ENCODE results near the gene KCNH5. TPM values are rescaled to one million over a fixed set of nuclear protein-coding genes. Genes with fewer than 3 reads are reported as not detected.
"Not testable (repeated sequence)": the region's sequence is repeated elsewhere in the genome, so short reads cannot be mapped to it uniquely, and the experiment has no call there.

The KCNH5 gene
- total RNA-seq, 1 experiment from 2014 or later: not detected

DNA sequence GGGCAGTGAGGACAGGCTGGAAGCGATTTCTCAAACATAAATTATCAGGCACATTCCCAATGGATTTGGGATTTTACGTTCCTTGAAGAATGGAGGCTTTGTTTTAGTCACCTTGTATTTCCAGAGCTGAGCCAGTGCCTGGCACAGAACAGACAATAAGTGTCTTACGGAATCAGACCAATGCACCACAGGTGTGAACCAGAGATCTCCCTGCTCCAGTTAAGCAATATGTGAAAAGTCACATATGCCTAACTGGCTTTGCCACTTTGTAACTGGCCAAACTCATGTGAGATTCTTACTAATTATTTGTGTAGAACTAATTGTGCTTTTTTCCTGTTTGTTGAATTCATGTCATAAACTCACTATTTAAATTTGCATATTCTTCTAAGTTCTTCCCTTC, 130.4 kb downstream of the KCNH5 start:
- DNase-seq (ENCODE audit: low read depth): no peak
- in situ Hi-C loops (cut with HindIII; ENCODE audit: low pct_unique_long_range_greater_than_20kb, low sequenced_read_pairs): no loop called here

DNA sequence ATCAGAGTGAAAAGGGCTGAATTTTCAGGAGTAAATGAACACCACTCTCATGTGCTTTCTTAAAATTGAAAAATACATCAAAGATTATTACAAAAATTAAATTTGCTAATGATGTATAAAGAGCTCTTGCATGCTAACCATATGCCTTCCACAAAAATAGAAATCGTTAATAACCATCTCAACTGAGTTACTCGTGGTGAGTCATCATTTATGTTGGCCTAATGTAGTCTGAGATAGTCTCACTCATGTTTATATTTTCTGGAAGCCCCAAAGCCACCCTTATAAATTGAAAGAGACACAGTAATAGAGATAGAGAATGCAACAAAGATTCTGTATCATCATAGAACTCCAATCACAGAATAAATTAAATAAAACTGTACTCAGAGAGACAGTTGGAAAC, 131.2 kb downstream of the KCNH5 start:
- no peak for DNase-seq (ENCODE audit: low read depth)
- in situ Hi-C loops (cut with HindIII; ENCODE audit: low pct_unique_long_range_greater_than_20kb, low sequenced_read_pairs): no loop called here

DNA sequence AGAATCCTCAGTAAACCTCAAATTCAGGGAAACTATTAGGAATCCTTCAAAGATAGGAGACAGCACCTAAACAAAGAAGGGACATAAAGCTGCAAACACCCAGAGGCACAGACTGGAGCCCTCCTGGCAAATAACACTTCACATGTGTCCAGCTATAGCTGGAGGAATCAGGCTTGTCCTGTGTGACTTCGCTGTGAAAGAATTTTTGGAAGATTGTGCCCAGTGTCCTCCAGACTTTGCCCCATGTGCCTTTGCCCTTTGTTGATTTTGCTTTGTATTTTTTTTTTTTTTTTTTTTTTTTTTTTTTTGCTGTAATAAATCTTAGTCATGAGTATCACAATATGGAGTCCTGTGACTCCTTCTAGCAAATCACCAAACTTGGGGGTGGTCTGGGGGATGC, 136.8 kb downstream of the KCNH5 start:
- peak; percentile 1 for DNase-seq (ENCODE audit: low read depth)
- in situ Hi-C loops (cut with HindIII; ENCODE audit: low pct_unique_long_range_greater_than_20kb, low sequenced_read_pairs): no loop called here

DNA sequence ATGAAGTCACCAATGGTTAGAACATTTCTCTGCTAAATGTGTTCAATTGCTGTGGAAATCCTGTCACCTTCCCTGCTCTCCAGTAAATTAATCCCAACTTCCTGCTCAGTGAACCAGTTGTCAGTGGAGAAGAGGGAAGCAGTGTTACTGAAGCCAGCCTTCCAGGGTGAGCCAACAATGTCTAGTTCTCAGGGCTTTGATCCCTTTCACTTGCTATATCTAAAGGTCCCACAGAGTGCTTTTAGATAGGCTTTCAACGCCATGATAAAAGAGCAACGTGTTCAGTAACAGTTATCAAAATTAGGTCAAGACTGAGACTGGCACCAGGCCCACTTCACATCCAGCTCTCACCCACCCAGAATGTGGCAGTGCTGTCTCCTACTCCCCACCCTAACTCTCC, 139.7 kb downstream of the KCNH5 start:
- DNase-seq (ENCODE audit: low read depth): no peak
- in situ Hi-C loops (cut with HindIII; ENCODE audit: low pct_unique_long_range_greater_than_20kb, low sequenced_read_pairs): no loop called here

DNA sequence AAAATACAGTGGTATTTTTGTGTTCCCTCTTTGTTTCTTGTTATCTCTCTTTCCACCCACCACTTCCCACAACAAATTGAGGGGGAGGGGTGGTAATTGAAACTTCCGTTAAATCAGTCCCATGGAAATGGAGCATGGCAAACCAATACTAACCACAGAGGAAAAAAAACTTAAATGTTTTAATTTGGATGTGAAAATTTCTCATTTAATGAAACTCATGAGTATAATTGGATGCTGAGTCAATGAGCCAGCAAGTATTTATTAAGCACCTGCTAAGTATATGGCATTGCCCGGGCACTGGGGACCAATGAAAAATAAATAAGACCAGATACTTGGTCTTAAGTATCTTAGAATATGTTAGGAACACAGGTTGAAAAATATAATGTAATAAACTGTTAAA, 147.5 kb downstream of the KCNH5 start:
- in situ Hi-C loops (cut with HindIII; ENCODE audit: low pct_unique_long_range_greater_than_20kb, low sequenced_read_pairs): no loop called here
- no peak for DNase-seq (ENCODE audit: low read depth)

DNA sequence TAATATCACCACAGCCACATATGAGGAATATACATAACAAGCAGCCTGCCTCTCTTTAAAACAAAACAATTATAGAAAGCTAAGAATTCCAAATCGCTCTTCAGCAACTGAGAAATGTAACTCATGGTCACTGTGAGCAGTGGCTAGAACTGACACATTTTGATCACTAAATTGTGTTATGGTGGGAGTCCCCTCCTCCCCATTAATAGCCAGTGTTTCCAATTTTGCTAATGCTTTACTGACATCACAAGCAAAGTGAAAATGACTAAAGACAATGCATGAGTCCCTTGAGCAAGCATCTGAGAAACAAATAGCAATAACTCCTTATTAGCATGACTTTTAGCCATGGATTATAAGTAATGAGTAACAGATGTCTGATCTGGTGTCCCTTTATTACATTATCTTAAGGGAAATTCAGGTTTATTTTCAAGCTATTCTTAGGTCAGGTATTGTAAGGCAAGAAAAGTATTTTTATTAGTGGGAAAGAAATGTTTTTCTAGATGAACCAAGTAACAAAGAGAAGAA, 148.3 kb downstream of the KCNH5 start:
- in situ Hi-C loops (cut with HindIII; ENCODE audit: low pct_unique_long_range_greater_than_20kb, low sequenced_read_pairs): no loop called here
- DNase-seq (ENCODE audit: low read depth): no peak

DNA sequence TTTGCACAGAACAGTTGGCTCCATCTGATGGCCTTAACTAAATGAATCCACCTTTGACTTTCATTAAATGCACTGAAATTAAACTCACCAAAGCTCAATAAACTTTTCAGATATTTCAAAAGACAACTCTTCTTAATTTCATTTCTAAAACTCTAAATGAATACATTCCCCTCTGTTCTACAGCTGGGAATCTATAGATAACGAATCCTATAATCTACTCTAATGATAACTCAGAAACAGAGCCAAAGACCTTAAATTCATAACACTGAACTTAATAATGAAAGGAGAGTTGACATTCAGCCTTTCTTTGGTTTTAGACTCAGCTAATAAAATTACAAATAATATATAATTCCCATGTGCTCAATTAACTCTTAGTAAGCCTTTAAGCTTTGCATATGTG, 150.5 kb downstream of the KCNH5 start:
- DNase-seq (ENCODE audit: low read depth): no peak
- in situ Hi-C loops (cut with HindIII; ENCODE audit: low pct_unique_long_range_greater_than_20kb, low sequenced_read_pairs): no loop called here

DNA sequence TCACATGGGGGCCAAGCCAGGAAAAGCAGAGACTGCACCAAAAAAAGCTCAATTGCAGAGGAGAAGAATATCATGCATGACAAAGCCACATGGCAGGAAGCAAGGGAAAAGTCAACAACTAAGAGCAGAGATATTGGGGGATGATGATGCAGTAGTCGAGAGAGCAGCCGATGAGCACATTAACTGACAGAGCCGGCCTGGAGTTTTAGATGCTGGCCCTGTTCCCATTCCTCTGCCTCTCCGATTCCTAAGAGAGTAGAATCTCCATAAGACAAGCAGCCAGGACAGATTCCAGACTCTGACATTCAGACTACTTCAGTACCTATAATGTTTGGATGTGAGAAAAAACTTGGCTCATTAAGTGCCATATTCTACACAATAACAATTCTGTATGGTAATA, 155.9 kb downstream of the KCNH5 start:
- no peak for DNase-seq (ENCODE audit: low read depth)
- in situ Hi-C loops (cut with HindIII; ENCODE audit: low pct_unique_long_range_greater_than_20kb, low sequenced_read_pairs): no loop called here

DNA sequence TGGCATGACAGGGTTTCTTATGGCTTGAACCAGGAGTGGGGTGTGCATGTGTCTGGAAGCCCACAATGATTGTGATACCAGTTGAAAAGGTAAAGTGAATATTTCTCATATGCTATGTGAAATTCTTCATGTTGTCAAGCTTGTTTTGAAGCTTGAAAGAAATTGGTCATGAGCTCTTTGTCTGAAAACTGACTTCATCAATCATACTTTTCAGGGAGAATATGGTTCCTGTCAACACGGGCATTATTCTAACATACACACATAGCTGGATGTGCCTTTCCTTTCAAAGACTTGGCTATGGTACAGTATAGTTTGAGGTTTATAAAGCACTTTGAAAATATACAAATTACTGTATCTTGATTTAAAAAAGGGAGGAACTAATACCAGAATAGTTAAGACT, 158.8 kb downstream of the KCNH5 start:
- in situ Hi-C loops (cut with HindIII; ENCODE audit: low pct_unique_long_range_greater_than_20kb, low sequenced_read_pairs): no loop called here
- no peak for DNase-seq (ENCODE audit: low read depth)

DNA sequence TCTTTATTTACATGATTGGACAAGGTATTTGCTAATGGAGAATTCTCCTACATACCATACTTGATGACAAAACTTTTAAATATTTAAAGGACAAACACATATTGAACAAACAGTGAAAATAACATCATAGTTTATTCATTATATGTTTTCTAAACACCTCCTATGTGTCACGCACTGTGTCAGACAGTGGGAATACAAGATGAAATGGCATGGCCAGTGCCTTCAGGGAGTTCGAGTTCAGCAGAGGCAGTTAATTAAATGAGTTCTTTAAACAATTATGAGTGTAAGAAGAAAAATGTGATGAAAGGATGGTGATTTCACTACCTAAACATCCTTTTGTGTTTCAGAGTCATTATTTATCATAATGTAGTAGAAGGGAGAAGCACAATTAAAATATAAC, 159.8 kb downstream of the KCNH5 start:
- in situ Hi-C loops (cut with HindIII; ENCODE audit: low pct_unique_long_range_greater_than_20kb, low sequenced_read_pairs): no loop called here
- DNase-seq (ENCODE audit: low read depth): no peak

DNA sequence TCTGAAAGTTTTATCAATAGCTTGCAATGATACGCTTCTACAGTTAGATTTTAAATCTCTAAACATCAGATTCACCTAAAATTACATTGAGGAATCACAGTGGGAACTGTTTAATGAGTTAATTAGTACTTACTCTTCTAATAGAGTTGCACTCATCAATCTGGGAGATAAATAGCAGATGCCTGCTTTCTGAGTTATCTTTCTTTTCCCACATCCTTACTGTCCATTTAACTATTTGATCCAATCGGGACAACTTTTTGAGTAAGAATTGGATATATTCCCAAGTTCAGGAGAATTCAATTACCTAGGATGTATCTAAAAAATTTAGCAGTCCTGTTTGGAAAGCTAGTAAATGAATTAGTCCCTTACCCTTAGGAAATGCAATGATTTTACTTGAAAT, 162.3 kb downstream of the KCNH5 start:
- DNase-seq (ENCODE audit: low read depth): no peak
- in situ Hi-C loops (cut with HindIII; ENCODE audit: low pct_unique_long_range_greater_than_20kb, low sequenced_read_pairs): no loop called here

DNA sequence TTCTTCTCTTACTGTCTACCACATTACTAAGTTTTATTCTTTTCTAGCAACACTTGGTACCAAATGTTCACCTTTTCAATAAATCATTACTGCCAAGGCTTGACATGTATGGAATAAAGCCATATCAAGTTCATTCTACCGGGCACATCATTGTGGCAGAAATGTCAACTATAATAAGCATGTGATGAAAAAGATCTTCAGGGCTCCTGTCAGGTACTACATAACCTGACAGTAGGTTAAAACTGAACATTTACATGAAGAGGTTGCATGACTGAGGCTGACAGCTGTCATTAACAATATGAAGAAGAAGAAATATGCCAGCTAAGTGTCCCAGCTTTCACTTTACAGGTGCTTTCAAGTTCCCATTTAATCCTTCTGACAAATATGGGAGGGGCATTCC, 178.9 kb downstream of the KCNH5 start:
- DNase-seq (ENCODE audit: low read depth): no peak
- in situ Hi-C loops (cut with HindIII; ENCODE audit: low pct_unique_long_range_greater_than_20kb, low sequenced_read_pairs): no loop called here

DNA sequence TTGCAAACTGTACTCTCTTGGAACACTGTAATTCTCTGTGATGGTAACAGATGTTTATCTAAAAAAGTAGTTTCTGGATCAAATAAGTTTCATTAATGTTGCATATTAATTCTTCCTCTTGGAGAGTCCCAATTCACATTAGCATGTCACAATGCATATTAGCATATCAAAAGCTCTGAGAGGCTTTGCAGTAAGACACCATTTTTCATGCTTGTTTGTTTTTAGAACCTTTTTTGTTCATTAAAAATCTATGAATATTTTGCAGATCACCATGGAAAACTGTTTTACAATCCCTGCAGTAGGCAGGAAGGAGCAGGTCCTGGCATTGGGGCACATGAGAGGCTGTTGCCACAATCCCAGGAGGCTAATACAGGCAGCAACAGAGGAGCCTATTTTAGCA, 180.7 kb downstream of the KCNH5 start:
- no peak for DNase-seq (ENCODE audit: low read depth)
- in situ Hi-C loops (cut with HindIII; ENCODE audit: low pct_unique_long_range_greater_than_20kb, low sequenced_read_pairs): no loop called here

DNA sequence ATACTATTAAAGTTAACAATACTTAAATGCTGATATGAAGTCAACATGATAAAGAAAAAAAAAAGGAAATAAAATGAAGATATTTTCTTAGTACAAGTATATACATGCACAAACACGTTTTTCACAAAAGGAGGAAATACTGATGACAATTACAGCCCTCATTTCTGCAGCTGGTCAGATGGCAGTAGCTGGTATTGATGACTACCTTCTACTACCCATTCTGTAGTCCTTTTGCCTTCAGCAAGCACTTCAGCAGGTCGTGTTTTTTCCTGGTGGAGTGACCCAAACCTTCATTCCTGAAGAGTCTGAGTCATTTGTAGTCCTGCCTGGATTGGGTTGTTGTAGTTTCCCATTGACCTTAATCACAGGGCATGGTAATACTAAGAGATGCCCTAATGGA, 187.2 kb downstream of the KCNH5 start:
- in situ Hi-C loops (cut with HindIII; ENCODE audit: low pct_unique_long_range_greater_than_20kb, low sequenced_read_pairs); DNase-seq (ENCODE audit: low read depth): not testable (repeated sequence)

DNA sequence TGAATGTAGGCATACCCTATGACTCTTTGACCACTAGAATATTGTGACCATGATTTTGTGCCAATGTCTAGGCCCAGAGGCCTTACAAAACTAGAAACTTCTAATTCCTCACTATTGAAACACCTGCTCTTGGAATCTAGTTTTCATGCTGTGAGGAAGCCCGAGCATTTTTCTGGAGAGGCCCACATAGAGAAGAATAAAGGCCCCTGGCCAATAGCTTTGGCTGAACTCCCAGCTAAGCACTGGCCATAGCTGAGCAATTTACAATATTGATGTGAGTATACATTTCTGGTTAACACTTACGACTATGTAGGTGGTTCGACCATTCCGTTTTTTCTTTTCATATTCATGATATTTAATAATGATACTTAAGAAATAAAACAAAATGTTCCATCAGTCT, 190.3 kb downstream of the KCNH5 start:
- in situ Hi-C loops (cut with HindIII; ENCODE audit: low pct_unique_long_range_greater_than_20kb, low sequenced_read_pairs): no loop called here
- DNase-seq (ENCODE audit: low read depth): no peak

DNA sequence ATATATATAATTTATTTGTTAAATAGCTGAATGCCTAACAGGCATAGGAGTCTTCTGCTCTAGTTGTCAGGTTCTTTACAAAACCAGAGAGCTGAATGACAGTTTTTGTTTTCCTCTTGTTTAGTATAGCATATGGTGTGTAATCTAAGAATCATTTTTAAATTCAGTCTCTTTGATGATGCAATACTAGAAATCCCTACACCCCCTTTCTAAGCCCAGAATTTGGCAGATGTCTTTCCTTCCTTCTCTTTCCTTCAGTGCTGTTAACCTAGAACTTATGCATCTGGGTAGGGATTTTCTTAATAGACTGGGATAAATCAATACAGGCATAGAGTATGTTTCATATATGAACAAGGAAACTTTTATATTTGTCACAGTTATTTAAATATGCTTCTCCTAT, 198.1 kb downstream of the KCNH5 start:
- in situ Hi-C loops (cut with HindIII; ENCODE audit: low pct_unique_long_range_greater_than_20kb, low sequenced_read_pairs): no loop called here
- DNase-seq (ENCODE audit: low read depth): no peak

DNA sequence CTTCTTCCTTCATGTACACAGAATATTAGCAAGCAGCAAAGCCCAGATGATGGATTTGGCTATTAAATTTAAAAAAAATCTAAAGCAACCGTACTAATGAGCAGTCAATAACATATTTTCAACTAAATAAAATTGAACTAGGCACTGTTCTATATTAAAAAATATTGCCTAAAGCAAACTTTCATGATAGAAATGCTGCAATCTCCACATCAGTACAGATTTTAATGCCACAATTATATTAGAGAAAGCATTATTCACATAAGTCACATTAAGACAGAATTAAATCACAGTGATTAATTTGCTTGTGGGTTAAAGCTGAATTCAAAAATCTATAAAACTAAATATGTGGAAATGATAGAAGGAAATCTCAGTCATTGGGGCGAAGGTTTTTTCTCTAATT, 200.7 kb downstream of the KCNH5 start:
- in situ Hi-C loops (cut with HindIII; ENCODE audit: low pct_unique_long_range_greater_than_20kb, low sequenced_read_pairs): no loop called here
- DNase-seq (ENCODE audit: low read depth): no peak

DNA sequence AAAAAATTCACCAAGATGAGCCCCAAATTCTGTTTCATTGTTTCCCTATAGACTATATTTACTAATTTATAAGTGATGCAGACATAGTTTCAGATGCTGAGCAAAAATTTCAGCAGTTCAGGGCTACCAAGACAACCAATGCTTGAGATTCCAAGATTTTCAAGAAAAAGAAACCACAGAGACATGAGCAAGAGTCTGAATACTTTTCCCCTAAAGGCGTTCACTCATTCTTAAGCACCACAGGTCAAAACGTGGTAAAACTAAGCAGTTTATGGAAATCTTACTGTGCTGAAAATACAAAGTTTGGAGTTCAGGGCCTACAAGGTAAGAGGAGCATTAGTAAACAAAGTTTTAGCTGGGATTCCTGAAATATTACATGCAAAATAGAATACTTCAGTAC, 221.2 kb downstream of the KCNH5 start:
- DNase-seq (ENCODE audit: low read depth): no peak
- in situ Hi-C loops (cut with HindIII; ENCODE audit: low pct_unique_long_range_greater_than_20kb, low sequenced_read_pairs): no loop called here

DNA sequence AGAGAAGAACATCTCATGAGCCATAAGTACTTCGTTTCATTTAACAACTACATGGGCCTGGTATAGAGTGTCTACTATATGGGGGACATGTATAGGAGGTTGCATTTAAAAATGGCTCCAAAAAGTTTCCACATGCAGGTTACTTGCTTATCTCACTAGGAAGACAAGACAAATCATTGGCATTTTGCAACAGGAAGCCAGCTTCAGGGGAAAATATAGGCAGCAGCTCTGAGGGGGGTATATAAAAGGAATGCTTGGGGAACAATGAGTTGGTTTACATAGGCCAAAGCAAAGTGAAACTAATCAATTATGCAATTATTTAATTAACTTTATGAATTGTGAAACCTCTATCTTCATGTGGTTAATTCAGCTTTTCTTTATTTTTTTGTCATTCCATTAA, 225.3 kb downstream of the KCNH5 start:
- no peak for DNase-seq (ENCODE audit: low read depth)
- in situ Hi-C loops (cut with HindIII; ENCODE audit: low pct_unique_long_range_greater_than_20kb, low sequenced_read_pairs): no loop called here

DNA sequence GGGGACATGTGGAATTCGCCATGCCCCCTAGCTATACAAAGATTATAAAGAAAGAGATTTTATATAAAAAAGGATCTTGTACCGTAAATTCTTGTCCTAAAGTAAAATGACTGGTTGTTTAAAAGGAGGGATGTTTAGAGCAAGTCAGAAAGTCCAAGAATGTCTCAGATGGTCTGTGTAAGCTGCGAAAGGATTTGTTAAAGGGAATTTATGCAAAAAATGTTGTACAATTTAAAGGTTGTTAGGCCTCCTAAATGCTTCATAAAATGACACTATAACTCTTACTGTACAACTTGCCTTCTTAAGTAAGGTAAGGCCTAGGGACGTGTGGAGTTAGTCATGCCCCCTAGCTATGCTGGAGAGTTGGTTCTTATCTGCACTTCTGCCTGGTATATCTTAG, 237.6 kb downstream of the KCNH5 start:
- no peak for DNase-seq (ENCODE audit: low read depth)
- in situ Hi-C loops (cut with HindIII; ENCODE audit: low pct_unique_long_range_greater_than_20kb, low sequenced_read_pairs): no loop called here

DNA sequence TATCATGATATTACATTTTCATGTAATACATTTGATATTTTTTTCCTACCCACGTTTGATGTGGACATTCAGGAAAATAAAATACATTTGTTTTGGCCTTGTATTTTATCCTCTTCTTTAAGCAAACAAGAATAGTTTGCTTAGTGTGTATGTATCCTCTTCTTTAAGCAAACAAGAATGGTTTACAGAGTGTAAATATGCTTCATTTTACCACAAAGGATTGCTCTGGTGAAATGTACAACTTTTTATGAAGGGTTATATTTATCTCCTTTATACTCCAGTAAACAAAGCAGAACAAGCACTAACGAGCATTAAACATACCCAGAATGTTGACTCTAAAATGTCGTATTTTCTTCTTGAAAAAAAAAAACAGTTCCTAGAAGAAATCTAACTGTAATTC, 244.7 kb downstream of the KCNH5 start:
- DNase-seq (ENCODE audit: low read depth): no peak
- in situ Hi-C loops (cut with HindIII; ENCODE audit: low pct_unique_long_range_greater_than_20kb, low sequenced_read_pairs): no loop called here

All from Caki2 (cell line).